ENCODE data around the gene DVL2.

Gene DVL2

GRCh38 chr17:7191069-7191468, 43.2 kb downstream of the DVL2 start:
- H3K27me3 ChIP-seq (ENCODE audit: low read length): no peaks in the 10 kb centered on the region
- no peaks in the 10 kb centered on the region for H3K9me2 ChIP-seq (replicated peaks; ENCODE audit: insufficient read depth, low read length)
- no peak overlapping the region for H3K4me3 ChIP-seq (ENCODE audit: insufficient read depth, low read length, poor library complexity, severe bottlenecking)
- H3K36me3 ChIP-seq (ENCODE audit: low read length): no peaks in the 10 kb centered on the region
- no peaks in the 10 kb centered on the region for H4K20me1 ChIP-seq (ENCODE audit: low read depth, low read length)
- no peak overlapping the region for H3K4me2 ChIP-seq (ENCODE audit: low read depth, low read length, poor library complexity, severe bottlenecking)
- H3K27ac ChIP-seq (ENCODE audit: low read depth, low read length): no peak overlapping the region
- TF ChIP-seq CTCF (IDR thresholded peaks at IDR 0.05; ENCODE audit: insufficient read depth, low read length, poor library complexity, severe bottlenecking) (no peak), EZH2phosphoT487 (conservative IDR thresholded peaks at IDR 0.05; ENCODE audit: low read length) (no peak)
- no peaks in the 10 kb centered on the region for H3K9me3 ChIP-seq (ENCODE audit: insufficient read depth, low read length)
- no peak overlapping the region for H2AFZ ChIP-seq (ENCODE audit: low read depth, low read length, severe bottlenecking)
- no peaks in the 10 kb centered on the region for H3K79me2 ChIP-seq (ENCODE audit: insufficient read depth, low read length)
- no peaks in the 10 kb centered on the region for H3F3A ChIP-seq (ENCODE audit: insufficient read depth)
- no peak overlapping the region for H3K9ac ChIP-seq (ENCODE audit: low read length)

GRCh38 chr17:7190276-7190917, 43.9 kb downstream of the DVL2 start:
- Histone ChIP-seq H3K36me3 (ENCODE audit: low read length) (no peaks in the 10 kb centered on the region), H3K4me3 (ENCODE audit: insufficient read depth, low read length, poor library complexity, severe bottlenecking) (no peak overlapping the region), H3K9me3 (ENCODE audit: insufficient read depth, low read length) (no peaks in the 10 kb centered on the region), H3K9me2 (replicated peaks; ENCODE audit: insufficient read depth, low read length) (no peaks in the 10 kb centered on the region), H2AFZ (ENCODE audit: low read depth, low read length, severe bottlenecking) (no peak overlapping the region), H3K4me2 (ENCODE audit: low read depth, low read length, poor library complexity, severe bottlenecking) (no peak overlapping the region), H3K79me2 (ENCODE audit: insufficient read depth, low read length) (no peaks in the 10 kb centered on the region), H4K20me1 (ENCODE audit: low read depth, low read length) (no peaks in the 10 kb centered on the region), H3K27ac (ENCODE audit: low read depth, low read length) (no peak overlapping the region), H3F3A (ENCODE audit: insufficient read depth) (no peaks in the 10 kb centered on the region), H3K9ac (ENCODE audit: low read length) (no peak overlapping the region), H3K27me3 (ENCODE audit: low read length) (no peaks in the 10 kb centered on the region)
- TF ChIP-seq CTCF (IDR thresholded peaks at IDR 0.05; ENCODE audit: insufficient read depth, low read length, poor library complexity, severe bottlenecking) (no peak), EZH2phosphoT487 (conservative IDR thresholded peaks at IDR 0.05; ENCODE audit: low read length) (no peak)

GRCh38 chr17:7186241-7186640, 48.1 kb downstream of the DVL2 start:
- Histone ChIP-seq H3K9ac (ENCODE audit: low read length) (no peak overlapping the region), H2AFZ (ENCODE audit: low read depth, low read length, severe bottlenecking) (no peak overlapping the region), H3K27me3 (ENCODE audit: low read length) (no peaks in the 10 kb centered on the region), H4K20me1 (ENCODE audit: low read depth, low read length) (no peaks in the 10 kb centered on the region), H3K79me2 (ENCODE audit: insufficient read depth, low read length) (no peaks in the 10 kb centered on the region), H3K9me3 (ENCODE audit: insufficient read depth, low read length) (no peaks in the 10 kb centered on the region), H3K9me2 (replicated peaks; ENCODE audit: insufficient read depth, low read length) (no peaks in the 10 kb centered on the region), H3K36me3 (ENCODE audit: low read length) (no peaks in the 10 kb centered on the region), H3K27ac (ENCODE audit: low read depth, low read length) (no peak overlapping the region), H3F3A (ENCODE audit: insufficient read depth) (no peaks in the 10 kb centered on the region), H3K4me2 (ENCODE audit: low read depth, low read length, poor library complexity, severe bottlenecking) (no peak overlapping the region), H3K4me3 (ENCODE audit: insufficient read depth, low read length, poor library complexity, severe bottlenecking) (no peak overlapping the region)
- no peak for TF ChIP-seq EZH2phosphoT487 (conservative IDR thresholded peaks at IDR 0.05; ENCODE audit: low read length)
- TF ChIP-seq CTCF (IDR thresholded peaks at IDR 0.05; ENCODE audit: insufficient read depth, low read length, poor library complexity, severe bottlenecking): no peak
